Stomach (tissue), 4 donors: ENCODE measurements around the gene THOP1.

ENCODE experiments used
- EP300 ChIP-seq: sonication (generic); formaldehyde crosslinking; IDR thresholded peaks from one replicate; pipeline ENCODE4 v1.6.1; 2017; ENCODE audit warnings: antibody characterized with exemption
- POLR2A ChIP-seq, 4 donors: fragments of 450-650 bp; IDR thresholded peaks; one replicate each; pipeline ENCODE4 v1.6.1; 2016; ENCODE audit warnings: antibody characterized with exemption in 4 of 4, control low read depth in 2 of 4, mild to moderate bottlenecking in 1 of 4, moderate library complexity in 1 of 4
- POLR2AphosphoS5 ChIP-seq, 3 donors: sonication (generic); formaldehyde crosslinking; IDR thresholded peaks; one replicate each; pipeline ENCODE4 v1.6.1; 2016; ENCODE audit warnings: antibody characterized with exemption in 3 of 3
- TF ChIP-seq, protein P1 (sequence below), 7 experiments: fragments of 450-650 bp in 4 of 7; fragments of 200-600 bp in 3 of 7; sonication (generic) in 3 of 7; IDR thresholded peaks; one replicate each; pipeline ENCODE4 v1.5.1; 2016 to 2019; ENCODE audit warnings: antibody characterized with exemption in 7 of 7, control low read depth in 2 of 7, mild to moderate bottlenecking in 1 of 7

DNA sequence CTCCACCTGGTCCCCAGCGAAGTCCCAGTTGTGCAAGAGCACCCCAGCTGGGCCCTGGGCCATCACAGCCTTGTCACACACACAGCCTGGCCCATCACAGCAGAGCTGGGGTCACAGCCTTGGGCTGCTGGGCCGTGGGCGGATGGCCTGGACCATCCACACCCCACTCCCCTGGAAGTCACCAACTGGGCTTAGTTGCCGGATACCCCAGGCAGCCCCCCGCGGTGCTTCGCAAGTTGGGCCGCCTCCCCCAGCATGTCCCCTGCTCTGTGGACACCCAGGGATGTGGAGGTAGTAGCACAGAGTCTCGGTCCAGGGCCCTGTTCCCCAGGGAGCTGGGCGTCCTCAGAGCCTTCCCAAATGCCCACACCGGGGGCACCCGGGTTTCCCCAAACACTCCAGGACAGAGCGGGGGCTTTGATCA, 29.9 kb downstream of the THOP1 start:
- TF ChIP-seq POLR2AphosphoS5 (IDR thresholded peaks at IDR 0.05): no peak
- TF ChIP-seq, protein P1, sequence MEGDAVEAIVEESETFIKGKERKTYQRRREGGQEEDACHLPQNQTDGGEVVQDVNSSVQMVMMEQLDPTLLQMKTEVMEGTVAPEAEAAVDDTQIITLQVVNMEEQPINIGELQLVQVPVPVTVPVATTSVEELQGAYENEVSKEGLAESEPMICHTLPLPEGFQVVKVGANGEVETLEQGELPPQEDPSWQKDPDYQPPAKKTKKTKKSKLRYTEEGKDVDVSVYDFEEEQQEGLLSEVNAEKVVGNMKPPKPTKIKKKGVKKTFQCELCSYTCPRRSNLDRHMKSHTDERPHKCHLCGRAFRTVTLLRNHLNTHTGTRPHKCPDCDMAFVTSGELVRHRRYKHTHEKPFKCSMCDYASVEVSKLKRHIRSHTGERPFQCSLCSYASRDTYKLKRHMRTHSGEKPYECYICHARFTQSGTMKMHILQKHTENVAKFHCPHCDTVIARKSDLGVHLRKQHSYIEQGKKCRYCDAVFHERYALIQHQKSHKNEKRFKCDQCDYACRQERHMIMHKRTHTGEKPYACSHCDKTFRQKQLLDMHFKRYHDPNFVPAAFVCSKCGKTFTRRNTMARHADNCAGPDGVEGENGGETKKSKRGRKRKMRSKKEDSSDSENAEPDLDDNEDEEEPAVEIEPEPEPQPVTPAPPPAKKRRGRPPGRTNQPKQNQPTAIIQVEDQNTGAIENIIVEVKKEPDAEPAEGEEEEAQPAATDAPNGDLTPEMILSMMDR (IDR thresholded peaks at IDR 0.05): no peak
- TF ChIP-seq POLR2A (IDR thresholded peaks at IDR 0.05): no peak
- no peak for TF ChIP-seq EP300
